Pancreas (tissue), 10 donors: ENCODE results near the gene DLG2. TPM values are rescaled to one million over a fixed set of nuclear protein-coding genes. Genes with fewer than 3 reads are reported as not detected.

Source experiments
- ATAC-seq, 4 donors: fragments of 200-7000 bp; cut with Tn5 transposase; one replicate each; pipeline versions ENCODE4 v1.8.0 to v1.9.1; 2020; ENCODE audit warnings: mild to moderate bottlenecking in 4 of 4, moderate library complexity in 4 of 4
- DNase-seq, 6 donors: peaks; one replicate each; pipeline ENCODE4 v3.0.0-alpha.2; 2020
- FAIRE-seq: peaks from 2 replicates; lab custom pipeline; 2012; peaks lifted over from hg19 to GRCh38; lab: Jason Lieb, UNC
- H3K27ac ChIP-seq, 4 donors: fragments of 200-600 bp; sonication (generic); 1 replicate in 3 of 4; 2 replicates in 1 of 4; pipeline versions ENCODE4 v1.5.0 to v1.8.0; 2020
- H3K27me3 ChIP-seq, 4 donors: fragments of 200-600 bp; one replicate each; pipeline ENCODE4 v1.8.0; 2021
- H3K36me3 ChIP-seq, 3 donors: fragments of 200-600 bp; sonication (generic) in 1 of 3; one replicate each; pipeline versions ENCODE4 v1.5.0 to v1.8.0; 2020 to 2021
- H3K4me1 ChIP-seq, 3 donors: fragments of 200-600 bp; one replicate each; pipeline ENCODE4 v1.8.0; 2021
- H3K4me3 ChIP-seq, 4 donors: fragments of 200-600 bp; sonication (generic) in 2 of 4; one replicate each; pipeline versions ENCODE4 v1.5.0 to v1.8.0; 2020 to 2021
- H3K9me3 ChIP-seq, 4 donors: fragments of 200-600 bp; one replicate each; pipeline ENCODE4 v1.8.0; 2021
- CTCF ChIP-seq, 4 donors: fragments of 200-600 bp; sonication (generic) in 3 of 4; IDR thresholded peaks; one replicate each; pipeline versions ENCODE4 v1.5.0 to v1.8.0; 2021; ENCODE audit warnings: antibody characterized with exemption in 4 of 4
- WGBS, 2 donors: extraction: QIAGEN DNeasy Blood & Tissue Kit; methylation state at CpG; one replicate each; pipeline ENCODE4 v1.1.7; 2013; 5-methylcytosine and 5-hydroxymethylcytosine counted together
- intact Hi-C, 3 donors: fragments of 100-400 bp; cut with DNase I; formaldehyde crosslinking; loops; one replicate each; pipeline versions ENCODE4 v1.11.1 to v1.14.2; 2022
- polyA plus RNA-seq, 2 donors: library from polyadenylated mRNA; stranded (reverse); fragments of 200-250 nt; gene quantifications; one replicate each; pipeline ENCODE4 v1.2.3, GENCODE V29; 2013
- total RNA-seq, 6 donors: library from RNA; stranded (reverse); fragmentation: NEBNext Ultra II Directional in 4 of 6; extraction: Animal tissue kit (Norgen Biotek cat#: 25700) in 4 of 6; gene quantifications; one replicate each; pipeline versions ENCODE4 v1.2.1 to v1.2.4, GENCODE V29; 2021 to 2023
- donor health status: healthy with polysubstance abuse.
- donor health status: DM: no; HTN: no; CAD: no; lungs with moderate emphysema.
- donor health status: DM: no; HTN: no; CAD: no.
- donor health status: control.
- donor health status: control.
- donor health status: Bipolar disorder and iron deficiency.
- donor health status: DM: yes; HTN: yes; CAD: no.
- donor health status: DM: no; HTN: no; CAD: no.
- donor health status: DM: no; HTN: no; CAD: no.
- donor health status: DM: yes; HTN: yes; CAD: no.

DLG2 gene
- total and polyA plus RNA-seq, 8 donors: 1.2 to 5.4 (median 3.6) TPM

DNA sequence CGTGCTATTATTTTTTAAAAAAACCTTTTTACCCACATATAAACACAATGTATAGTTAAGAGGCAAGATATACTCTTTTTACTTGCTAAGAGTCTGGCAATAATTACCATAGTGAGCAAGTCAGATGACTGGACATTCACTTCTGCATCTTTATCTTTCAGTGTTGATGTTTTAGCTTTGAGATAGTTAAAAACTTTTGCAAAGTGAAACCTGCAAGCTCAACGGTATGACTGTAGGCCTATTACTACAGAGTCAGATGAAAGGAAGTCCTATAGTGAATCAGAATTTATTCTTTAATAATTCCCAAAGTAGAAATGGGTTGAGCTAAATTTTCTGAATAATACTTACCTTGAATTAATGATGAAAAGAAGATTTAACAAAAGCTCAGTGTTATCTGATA is 2104.2 kb downstream of the DLG2 start:
- intact Hi-C loops: no loop called here
- Histone ChIP-seq H3K27ac (no peak overlapping the region), H3K27me3 (no peaks in the 10 kb centered on the region), H3K4me3 (no peak overlapping the region), H3K36me3 (no peaks in the 10 kb centered on the region), H3K9me3 (no peaks in the 10 kb centered on the region), H3K4me1 (peaks cover 0 to 3% (median 0%) of the 10 kb centered on the region in 3 donors)
- ATAC-seq (no peak), DNase-seq (no peak), FAIRE-seq (no peak)
- no peak for TF ChIP-seq CTCF (IDR thresholded peaks at IDR 0.05)
- 82 to 88% methylated on average over 2 of the region's 2 CpGs for WGBS, 2 donors

GRCh38 chr11:83521647-83522596 is 2105.2 kb downstream of the DLG2 start:
- ATAC-seq: no peak
- Histone ChIP-seq H3K27me3 (no peaks in the 10 kb centered on the region), H3K4me1 (peaks cover 0 to 3% (median 0%) of the 10 kb centered on the region in 3 donors), H3K4me3 (no peak overlapping the region), H3K9me3 (no peaks in the 10 kb centered on the region), H3K27ac (no peak overlapping the region), H3K36me3 (no peaks in the 10 kb centered on the region)
- FAIRE-seq: no peak
- no peak for DNase-seq
- intact Hi-C loops: no loop called here
- WGBS, 2 donors: 84 to 89% methylated on average over 8 of the region's 8 CpGs
- no peak for TF ChIP-seq CTCF (IDR thresholded peaks at IDR 0.05)

DNA sequence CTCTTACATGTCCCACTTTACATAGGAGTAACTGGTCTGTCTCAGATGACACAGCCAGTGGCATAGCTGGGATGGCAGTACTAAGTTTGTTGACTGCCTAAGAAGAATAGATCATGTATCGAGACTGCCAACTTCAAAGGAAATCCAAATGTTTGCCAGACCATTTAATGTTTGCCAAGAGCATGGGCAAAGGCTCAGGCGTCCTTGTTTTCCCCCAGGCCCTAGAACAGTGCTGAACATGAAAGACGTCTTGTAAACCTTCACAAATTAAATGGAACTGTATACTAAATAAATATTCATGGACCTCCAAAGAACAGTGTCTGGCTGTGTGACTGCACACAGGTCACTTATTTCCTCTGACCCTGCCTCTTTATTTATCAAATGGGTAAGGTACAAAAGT is 2106.3 kb downstream of the DLG2 start:
- no peaks in the 10 kb centered on the region for H3K9me3 ChIP-seq
- H3K4me3 ChIP-seq: no peak overlapping the region
- no peak for ATAC-seq
- 38 to 54% methylated on average over 3 of the region's 3 CpGs for WGBS, 2 donors
- no peak for TF ChIP-seq CTCF (IDR thresholded peaks at IDR 0.05)
- intact Hi-C loops: no loop called here
- no peak for DNase-seq
- H3K27me3 ChIP-seq: no peaks in the 10 kb centered on the region
- FAIRE-seq: no peak
- H3K4me1 ChIP-seq: peaks cover 0 to 3% (median 0%) of the 10 kb centered on the region in 3 donors
- H3K27ac ChIP-seq: no peak overlapping the region
- no peaks in the 10 kb centered on the region for H3K36me3 ChIP-seq

- WGBS, 2 donors: 49 to 52% methylated on average over 2 of the region's 2 CpGs
- Histone ChIP-seq H3K27ac (no peak overlapping the region), H3K9me3 (no peaks in the 10 kb centered on the region), H3K4me3 (no peak overlapping the region), H3K36me3 (no peaks in the 10 kb centered on the region), H3K4me1 (no peaks in the 10 kb centered on the region), H3K27me3 (no peaks in the 10 kb centered on the region)
- ATAC-seq (peak in 1 of 4 donors; percentile 11), FAIRE-seq (no peak), DNase-seq (no peak)
- intact Hi-C loops: no loop called here
- TF ChIP-seq CTCF (IDR thresholded peaks at IDR 0.05): no peak
Observed at GRCh38 chr11:83511646-83512045, 2115.5 kb downstream of the DLG2 start.
